WTC11 (cell line): Measurements from ENCODE around the gene MPP2. TPM values are rescaled to one million over a fixed set of nuclear protein-coding genes. Genes with fewer than 3 reads are reported as not detected.

Source experiments
- ATAC-seq: fragments of 200-7000 bp; cut with Tn5 transposase; 2 replicates; pipeline ENCODE4 v1.10.0; 2021; ENCODE audit warnings: mild to moderate bottlenecking, moderate library complexity
- CTCF ChIA-PET: fragments of 300-600 bp; sonication (Branson Sonifier 250); formaldehyde crosslinking; loops from one replicate; lab custom pipeline; 2021; ENCODE audit warnings: antibody characterized with exemption; lab: Charles Lee
- POLR2A ChIA-PET: fragments of 350-600 bp; sonication (Branson Sonifier 250); formaldehyde crosslinking; loops from one replicate; lab custom pipeline; 2021; ENCODE audit warnings: antibody characterized with exemption; lab: Charles Lee
- DNase-seq: peaks from one replicate; pipeline ENCODE4 v3.0.0; 2021; ENCODE audit warnings: low spot score
- H3K27ac Mint-ChIP-seq: 2 replicates; pipeline ENCODE4 v1.8.0; 2021; ENCODE audit warnings: mixed read lengths
- H3K27me3 Mint-ChIP-seq: 2 replicates; pipeline ENCODE4 v1.8.0; 2021; ENCODE audit warnings: low read depth, mild to moderate bottlenecking, moderate library complexity, mixed read lengths
- H3K36me3 Mint-ChIP-seq: 2 replicates; pipeline ENCODE4 v1.8.0; 2021; ENCODE audit warnings: mixed read lengths
- H3K4me1 Mint-ChIP-seq: 2 replicates; pipeline ENCODE4 v1.8.0; 2022; ENCODE audit warnings: mixed read lengths
- H3K4me3 Mint-ChIP-seq: 2 replicates; pipeline ENCODE4 v1.8.0; 2021; ENCODE audit warnings: mild to moderate bottlenecking, moderate library complexity, mixed read lengths
- H3K9me3 Mint-ChIP-seq: 2 replicates; pipeline ENCODE4 v1.8.0; 2021; ENCODE audit warnings: mixed read lengths
- ESRRA ChIP-seq: sonication (generic); formaldehyde crosslinking; IDR thresholded peaks from 2 replicates; pipeline ENCODE4 v1.8.1; 2022; ENCODE audit warnings: mild to moderate bottlenecking, missing genetic modification reagents, borderline replicate concordance
- FOXK1 ChIP-seq: sonication (generic); formaldehyde crosslinking; IDR thresholded peaks from 2 replicates; pipeline ENCODE4 v1.8.0; 2022; ENCODE audit warnings: mild to moderate bottlenecking, moderate library complexity, missing genetic modification reagents
- GABPB1 ChIP-seq: sonication (generic); formaldehyde crosslinking; IDR thresholded peaks from 2 replicates; pipeline ENCODE4 v1.8.1; 2023; ENCODE audit warnings: mild to moderate bottlenecking, missing genetic modification reagents
- KAT7 ChIP-seq: sonication (generic); formaldehyde crosslinking; IDR thresholded peaks from 2 replicates; pipeline ENCODE4 v1.8.1; 2023; ENCODE audit warnings: missing genetic modification reagents, mild to moderate bottlenecking, borderline replicate concordance
- MXD4 ChIP-seq: fragments of 250-450 bp; sonication (Bioruptor Pico); IDR thresholded peaks from 2 replicates; pipeline ENCODE4 v1.8.0; 2021; ENCODE audit warnings: mild to moderate bottlenecking, moderate library complexity, borderline replicate concordance
- NFYB ChIP-seq: sonication (generic); formaldehyde crosslinking; conservative IDR thresholded peaks from 2 replicates; pipeline ENCODE4 v1.8.0; 2022; ENCODE audit warnings: low read depth, missing genetic modification reagents
- OVOL2 ChIP-seq: fragments of 250-450 bp; sonication (Bioruptor Pico); IDR thresholded peaks from 2 replicates; pipeline ENCODE4 v1.9.0; 2021; ENCODE audit warnings: mild to moderate bottlenecking, borderline replicate concordance
- TCF7 ChIP-seq: sonication (generic); formaldehyde crosslinking; IDR thresholded peaks from 2 replicates; pipeline ENCODE4 v1.8.0; 2022; ENCODE audit warnings: mild to moderate bottlenecking, low read depth, missing genetic modification reagents, moderate library complexity
- TEAD1 ChIP-seq: sonication (generic); formaldehyde crosslinking; IDR thresholded peaks from 2 replicates; pipeline ENCODE4 v1.8.0; 2022; ENCODE audit warnings: mild to moderate bottlenecking, missing genetic modification reagents
- ZBTB21 ChIP-seq: sonication (generic); formaldehyde crosslinking; IDR thresholded peaks from 2 replicates; pipeline ENCODE4 v1.8.1; 2023; ENCODE audit warnings: mild to moderate bottlenecking, missing genetic modification reagents, borderline replicate concordance
- ZNF121 ChIP-seq: sonication (generic); formaldehyde crosslinking; IDR thresholded peaks from 2 replicates; pipeline ENCODE4 v1.8.0; 2023; ENCODE audit warnings: missing genetic modification reagents
- total RNA-seq: library from RNA; stranded (reverse); gene quantifications from 3 replicates; pipeline ENCODE4 v1.2.3, GENCODE V29; 2021
- TF ChIP-seq, protein P1 (sequence below): sonication (generic); formaldehyde crosslinking; IDR thresholded peaks from 2 replicates; pipeline ENCODE4 v1.8.1; 2022; ENCODE audit warnings: mild to moderate bottlenecking, moderate library complexity, missing genetic modification reagents
- TF ChIP-seq, protein P2 (sequence below): sonication (generic); formaldehyde crosslinking; IDR thresholded peaks from 2 replicates; pipeline ENCODE4 v1.8.0; 2022; ENCODE audit warnings: mild to moderate bottlenecking, missing genetic modification reagents
- TF ChIP-seq, protein P3 (sequence below): sonication (generic); formaldehyde crosslinking; IDR thresholded peaks from 2 replicates; pipeline ENCODE4 v1.8.0; 2022; ENCODE audit warnings: mild to moderate bottlenecking, missing genetic modification reagents
- TF ChIP-seq, protein P4 (sequence below): sonication (generic); formaldehyde crosslinking; IDR thresholded peaks from 2 replicates; pipeline ENCODE4 v1.8.0; 2023; ENCODE audit warnings: missing genetic modification reagents
- TF ChIP-seq, protein P5 (sequence below): fragments of 250-450 bp; sonication (Bioruptor Pico); conservative IDR thresholded peaks from 2 replicates; pipeline ENCODE4 v1.9.0; 2021; ENCODE audit warnings: mild to moderate bottlenecking
- TF ChIP-seq, protein P6 (sequence below): sonication (generic); formaldehyde crosslinking; conservative IDR thresholded peaks from 2 replicates; pipeline ENCODE4 v1.8.1; 2023; ENCODE audit warnings: mild to moderate bottlenecking, low read depth, missing genetic modification reagents, moderate library complexity
- TF ChIP-seq, protein P7 (sequence below): fragments of 250-450 bp; sonication (Bioruptor Pico); IDR thresholded peaks from 2 replicates; pipeline ENCODE4 v1.9.0; 2021; ENCODE audit warnings: mild to moderate bottlenecking
- TF ChIP-seq, protein P8 (sequence below): sonication (generic); formaldehyde crosslinking; IDR thresholded peaks from 2 replicates; pipeline ENCODE4 v1.8.1; 2023; ENCODE audit warnings: mild to moderate bottlenecking, moderate library complexity, missing genetic modification reagents

MPP2 gene
- total RNA-seq, 1 experiment from 2014 or later = 29.3 TPM

DNA sequence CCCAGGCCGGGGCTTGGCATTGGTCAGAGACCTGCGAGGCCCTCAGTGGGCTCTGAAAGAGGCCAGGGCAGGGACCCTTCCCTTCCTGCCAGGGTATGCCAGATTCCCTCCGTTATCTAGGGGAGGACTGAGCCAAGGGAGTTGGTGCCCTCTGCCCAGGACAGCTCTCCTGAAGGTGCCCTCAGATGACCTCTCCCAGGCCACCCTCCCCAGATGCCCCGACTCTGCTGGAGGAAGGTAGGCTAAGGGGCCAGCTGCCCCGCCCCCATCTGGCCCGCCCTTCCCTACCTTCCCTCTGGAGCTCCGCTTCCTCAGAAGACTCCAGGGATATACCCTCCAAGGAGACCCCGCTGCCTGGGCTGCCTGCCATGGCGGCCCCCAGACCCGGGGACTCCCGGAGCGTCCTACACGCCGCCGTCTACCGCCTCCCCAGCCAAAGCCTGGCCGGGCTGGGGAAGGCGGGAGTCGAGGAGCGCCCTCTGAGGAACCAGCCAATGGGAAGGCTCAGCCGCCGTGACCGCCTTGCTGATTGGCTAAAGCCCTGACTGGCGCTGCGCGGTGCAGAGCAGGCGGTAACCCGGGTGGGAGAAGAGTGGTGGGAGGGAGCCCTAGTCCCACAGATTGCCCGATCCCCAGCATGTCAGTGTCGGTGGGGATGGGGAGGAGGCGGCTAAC lies 7.0 kb downstream of the MPP2 start (continued):
- TF ChIP-seq, protein P1, sequence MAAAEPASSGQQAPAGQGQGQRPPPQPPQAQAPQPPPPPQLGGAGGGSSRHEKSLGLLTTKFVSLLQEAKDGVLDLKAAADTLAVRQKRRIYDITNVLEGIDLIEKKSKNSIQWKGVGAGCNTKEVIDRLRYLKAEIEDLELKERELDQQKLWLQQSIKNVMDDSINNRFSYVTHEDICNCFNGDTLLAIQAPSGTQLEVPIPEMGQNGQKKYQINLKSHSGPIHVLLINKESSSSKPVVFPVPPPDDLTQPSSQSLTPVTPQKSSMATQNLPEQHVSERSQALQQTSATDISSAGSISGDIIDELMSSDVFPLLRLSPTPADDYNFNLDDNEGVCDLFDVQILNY (CRISPR knock-in tag) = peak; percentile 39; the same call in 1 of the 2 replicates
- TF ChIP-seq KAT7 (no peak), MXD4 (no peak), TEAD1 (CRISPR knock-in tag) (no peak)
- TF ChIP-seq, protein P2, sequence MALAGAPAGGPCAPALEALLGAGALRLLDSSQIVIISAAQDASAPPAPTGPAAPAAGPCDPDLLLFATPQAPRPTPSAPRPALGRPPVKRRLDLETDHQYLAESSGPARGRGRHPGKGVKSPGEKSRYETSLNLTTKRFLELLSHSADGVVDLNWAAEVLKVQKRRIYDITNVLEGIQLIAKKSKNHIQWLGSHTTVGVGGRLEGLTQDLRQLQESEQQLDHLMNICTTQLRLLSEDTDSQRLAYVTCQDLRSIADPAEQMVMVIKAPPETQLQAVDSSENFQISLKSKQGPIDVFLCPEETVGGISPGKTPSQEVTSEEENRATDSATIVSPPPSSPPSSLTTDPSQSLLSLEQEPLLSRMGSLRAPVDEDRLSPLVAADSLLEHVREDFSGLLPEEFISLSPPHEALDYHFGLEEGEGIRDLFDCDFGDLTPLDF (CRISPR knock-in tag) = no peak
- TF ChIP-seq, protein P3, sequence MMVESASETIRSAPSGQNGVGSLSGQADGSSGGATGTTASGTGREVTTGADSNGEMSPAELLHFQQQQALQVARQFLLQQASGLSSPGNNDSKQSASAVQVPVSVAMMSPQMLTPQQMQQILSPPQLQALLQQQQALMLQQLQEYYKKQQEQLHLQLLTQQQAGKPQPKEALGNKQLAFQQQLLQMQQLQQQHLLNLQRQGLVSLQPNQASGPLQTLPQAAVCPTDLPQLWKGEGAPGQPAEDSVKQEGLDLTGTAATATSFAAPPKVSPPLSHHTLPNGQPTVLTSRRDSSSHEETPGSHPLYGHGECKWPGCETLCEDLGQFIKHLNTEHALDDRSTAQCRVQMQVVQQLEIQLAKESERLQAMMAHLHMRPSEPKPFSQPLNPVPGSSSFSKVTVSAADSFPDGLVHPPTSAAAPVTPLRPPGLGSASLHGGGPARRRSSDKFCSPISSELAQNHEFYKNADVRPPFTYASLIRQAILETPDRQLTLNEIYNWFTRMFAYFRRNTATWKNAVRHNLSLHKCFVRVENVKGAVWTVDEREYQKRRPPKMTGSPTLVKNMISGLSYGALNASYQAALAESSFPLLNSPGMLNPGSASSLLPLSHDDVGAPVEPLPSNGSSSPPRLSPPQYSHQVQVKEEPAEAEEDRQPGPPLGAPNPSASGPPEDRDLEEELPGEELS = 0 out of 2 replicates have a peak, but pooled peaks have one; percentile 50

DNA sequence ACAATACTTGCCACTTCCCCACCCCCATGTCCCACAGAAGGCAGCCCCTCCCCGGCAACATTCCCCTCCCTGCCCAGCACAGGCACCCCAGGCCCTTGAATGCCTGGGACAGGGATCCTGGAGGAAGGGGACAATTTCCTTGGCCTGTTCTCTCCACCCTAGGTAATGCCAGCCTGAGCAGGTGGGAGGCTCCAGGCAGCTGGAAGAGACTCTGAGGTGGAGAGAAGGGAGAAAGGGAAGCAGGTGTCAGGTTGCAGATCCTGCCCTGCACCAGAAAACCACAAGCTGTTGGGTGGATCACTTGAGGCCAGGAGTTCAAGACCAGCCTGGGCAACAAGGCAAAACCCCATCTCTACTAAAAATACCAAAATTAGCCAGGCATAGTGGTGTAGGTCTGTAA lies 8.9 kb downstream of the MPP2 start:
- Mint-ChIP-seq H3K4me1 (peaks cover 45% of the 10 kb centered on the region), H3K27me3 (peaks cover 15% of the 10 kb centered on the region), H3K4me3 (peak overlapping the region; percentile 75), H3K9me3 (no peaks in the 10 kb centered on the region), H3K36me3 (peaks cover 9% of the 10 kb centered on the region; the same call in 1 of the 2 replicates), H3K27ac (no peak overlapping the region)
- DNase-seq (peak; percentile 23), ATAC-seq (no peak)
- CTCF ChIA-PET = interaction anchor here (1.1 to 4.4 kb wide), 3 partner anchors 11 to 45 kb away, joined by 4 to 33 read pairs (median 11); no protein-coding TSS in a partner anchor
- POLR2A ChIA-PET = no interaction called here
- TF ChIP-seq OVOL2 (CRISPR knock-in tag) = no peak
- no peak for TF ChIP-seq TCF7 (CRISPR knock-in tag)
- TF ChIP-seq, protein P4, sequence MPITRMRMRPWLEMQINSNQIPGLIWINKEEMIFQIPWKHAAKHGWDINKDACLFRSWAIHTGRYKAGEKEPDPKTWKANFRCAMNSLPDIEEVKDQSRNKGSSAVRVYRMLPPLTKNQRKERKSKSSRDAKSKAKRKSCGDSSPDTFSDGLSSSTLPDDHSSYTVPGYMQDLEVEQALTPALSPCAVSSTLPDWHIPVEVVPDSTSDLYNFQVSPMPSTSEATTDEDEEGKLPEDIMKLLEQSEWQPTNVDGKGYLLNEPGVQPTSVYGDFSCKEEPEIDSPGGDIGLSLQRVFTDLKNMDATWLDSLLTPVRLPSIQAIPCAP (CRISPR knock-in tag) = no peak
- TF ChIP-seq GABPB1 (CRISPR knock-in tag) = no peak
- TF ChIP-seq, protein P5, sequence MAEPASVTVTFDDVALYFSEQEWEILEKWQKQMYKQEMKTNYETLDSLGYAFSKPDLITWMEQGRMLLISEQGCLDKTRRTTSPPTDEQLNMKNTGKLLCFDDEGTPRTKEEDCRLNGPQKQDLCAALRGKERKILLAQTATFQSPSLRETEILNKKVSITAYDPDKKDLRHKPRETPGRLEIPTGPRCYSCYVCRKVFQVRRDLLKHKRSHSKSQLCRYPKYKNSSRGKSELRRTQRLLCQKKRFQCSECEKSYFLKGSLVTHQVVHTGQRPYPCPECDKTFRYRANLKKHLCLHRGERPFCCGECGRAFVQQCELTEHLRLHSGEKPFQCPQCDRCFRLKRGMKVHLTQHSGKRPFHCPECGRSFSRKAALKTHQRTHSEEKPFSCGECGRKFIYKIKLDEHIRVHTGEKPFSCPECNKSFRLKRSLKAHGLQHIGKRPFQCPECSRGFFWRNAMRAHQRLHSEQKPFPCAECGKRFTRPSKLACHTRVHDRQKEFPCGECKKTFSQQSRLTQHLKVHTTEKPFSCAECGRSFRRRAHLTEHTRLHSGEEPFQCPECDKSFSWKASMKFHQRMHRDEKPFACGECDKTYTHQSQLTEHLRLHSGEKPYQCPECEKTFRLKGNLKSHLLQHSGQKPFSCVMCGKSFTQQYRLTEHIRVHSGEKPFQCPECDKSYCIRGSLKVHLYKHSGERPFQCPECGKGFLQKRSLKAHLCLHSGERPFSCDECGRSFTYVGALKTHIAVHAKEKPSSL (CRISPR knock-in tag) = no peak
- no peak for TF ChIP-seq FOXK1 (CRISPR knock-in tag)
- no peak for TF ChIP-seq ZNF121 (CRISPR knock-in tag)
- TF ChIP-seq, protein P6, sequence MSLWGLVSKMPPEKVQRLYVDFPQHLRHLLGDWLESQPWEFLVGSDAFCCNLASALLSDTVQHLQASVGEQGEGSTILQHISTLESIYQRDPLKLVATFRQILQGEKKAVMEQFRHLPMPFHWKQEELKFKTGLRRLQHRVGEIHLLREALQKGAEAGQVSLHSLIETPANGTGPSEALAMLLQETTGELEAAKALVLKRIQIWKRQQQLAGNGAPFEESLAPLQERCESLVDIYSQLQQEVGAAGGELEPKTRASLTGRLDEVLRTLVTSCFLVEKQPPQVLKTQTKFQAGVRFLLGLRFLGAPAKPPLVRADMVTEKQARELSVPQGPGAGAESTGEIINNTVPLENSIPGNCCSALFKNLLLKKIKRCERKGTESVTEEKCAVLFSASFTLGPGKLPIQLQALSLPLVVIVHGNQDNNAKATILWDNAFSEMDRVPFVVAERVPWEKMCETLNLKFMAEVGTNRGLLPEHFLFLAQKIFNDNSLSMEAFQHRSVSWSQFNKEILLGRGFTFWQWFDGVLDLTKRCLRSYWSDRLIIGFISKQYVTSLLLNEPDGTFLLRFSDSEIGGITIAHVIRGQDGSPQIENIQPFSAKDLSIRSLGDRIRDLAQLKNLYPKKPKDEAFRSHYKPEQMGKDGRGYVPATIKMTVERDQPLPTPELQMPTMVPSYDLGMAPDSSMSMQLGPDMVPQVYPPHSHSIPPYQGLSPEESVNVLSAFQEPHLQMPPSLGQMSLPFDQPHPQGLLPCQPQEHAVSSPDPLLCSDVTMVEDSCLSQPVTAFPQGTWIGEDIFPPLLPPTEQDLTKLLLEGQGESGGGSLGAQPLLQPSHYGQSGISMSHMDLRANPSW (CRISPR knock-in tag) = no peak
- no peak for TF ChIP-seq ZBTB21
- TF ChIP-seq ESRRA (CRISPR knock-in tag) = no peak
- no peak for TF ChIP-seq NFYB (CRISPR knock-in tag)
- TF ChIP-seq, protein P7, sequence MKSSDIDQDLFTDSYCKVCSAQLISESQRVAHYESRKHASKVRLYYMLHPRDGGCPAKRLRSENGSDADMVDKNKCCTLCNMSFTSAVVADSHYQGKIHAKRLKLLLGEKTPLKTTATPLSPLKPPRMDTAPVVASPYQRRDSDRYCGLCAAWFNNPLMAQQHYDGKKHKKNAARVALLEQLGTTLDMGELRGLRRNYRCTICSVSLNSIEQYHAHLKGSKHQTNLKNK (CRISPR knock-in tag) = no peak
- TF ChIP-seq, protein P8, sequence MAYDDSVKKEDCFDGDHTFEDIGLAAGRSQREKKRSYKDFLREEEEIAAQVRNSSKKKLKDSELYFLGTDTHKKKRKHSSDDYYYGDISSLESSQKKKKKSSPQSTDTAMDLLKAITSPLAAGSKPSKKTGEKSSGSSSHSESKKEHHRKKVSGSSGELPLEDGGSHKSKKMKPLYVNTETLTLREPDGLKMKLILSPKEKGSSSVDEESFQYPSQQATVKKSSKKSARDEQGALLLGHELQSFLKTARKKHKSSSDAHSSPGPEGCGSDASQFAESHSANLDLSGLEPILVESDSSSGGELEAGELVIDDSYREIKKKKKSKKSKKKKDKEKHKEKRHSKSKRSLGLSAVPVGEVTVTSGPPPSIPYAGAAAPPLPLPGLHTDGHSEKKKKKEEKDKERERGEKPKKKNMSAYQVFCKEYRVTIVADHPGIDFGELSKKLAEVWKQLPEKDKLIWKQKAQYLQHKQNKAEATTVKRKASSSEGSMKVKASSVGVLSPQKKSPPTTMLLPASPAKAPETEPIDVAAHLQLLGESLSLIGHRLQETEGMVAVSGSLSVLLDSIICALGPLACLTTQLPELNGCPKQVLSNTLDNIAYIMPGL (CRISPR knock-in tag) = no peak
